B cell (primary cell): ENCODE results near the gene CSF2RB. TPM values are rescaled to one million over a fixed set of nuclear protein-coding genes. Genes with fewer than 3 reads are reported as not detected.

Source experiments
- ATAC-seq: fragments of 200-7000 bp; cut with Tn5 transposase; one replicate; pipeline ENCODE4 v1.10.0; 2021; ENCODE audit warnings: low read depth, mild to moderate bottlenecking, moderate number of reproducible peaks, moderate library complexity
- CTCF ChIA-PET: fragments of 350-600 bp; sonication (Branson Sonifier 250); formaldehyde crosslinking; loops from one replicate; lab custom pipeline; 2021; ENCODE audit warnings: antibody characterized with exemption, inconsistent platforms; lab: Charles Lee
- POLR2A ChIA-PET: fragments of 350-600 bp; sonication (Branson Sonifier 250); formaldehyde crosslinking; loops from one replicate; lab custom pipeline; 2021; ENCODE audit warnings: antibody characterized with exemption; lab: Charles Lee
- DNase-seq: peaks from one replicate; pipeline ENCODE4 v3.0.0; 2013
- H2AFZ ChIP-seq: 2 replicates; pipeline ENCODE4 v1.6.1; 2012; ENCODE audit warnings: mild to moderate bottlenecking, low read depth, low read length; ENCODE audit not compliant: insufficient read depth, poor library complexity, severe bottlenecking
- H3K27ac ChIP-seq, 2 donors: 1 replicate in 1 of 2; 2 replicates in 1 of 2; pipeline ENCODE4 v1.5.1; 2012 to 2013; ENCODE audit warnings: low read length in 2 of 2, mild to moderate bottlenecking in 2 of 2, moderate library complexity in 1 of 2
- H3K27me3 ChIP-seq, 4 experiments: fragments of 200-600 bp in 1 of 4; sonication (generic) in 1 of 4; replicated peaks in 1 of 4; 1 replicate in 2 of 4; 2 replicates in 2 of 4; pipeline versions ENCODE4 v1.6.1 to v1.7.0; 2013 to 2016; ENCODE audit warnings: low read length in 3 of 4, mild to moderate bottlenecking in 2 of 4, mixed read lengths in 1 of 4, moderate library complexity in 1 of 4; ENCODE audit not compliant: insufficient read depth in 4 of 4, control insufficient read depth in 3 of 4; ENCODE audit errors: control extremely low read depth in 1 of 4
- H3K36me3 ChIP-seq, 2 experiments: replicated peaks in 1 of 2; 1 replicate in 1 of 2; 2 replicates in 1 of 2; pipeline versions ENCODE4 v1.6.1 to v1.7.1; 2013; ENCODE audit warnings: low read length in 1 of 2; ENCODE audit not compliant: insufficient read depth in 2 of 2, control insufficient read depth in 1 of 2; ENCODE audit errors: control extremely low read depth in 1 of 2, extremely low read depth in 1 of 2
- H3K4me1 ChIP-seq, 2 donors: fragments of 200-600 bp in 1 of 2; sonication (generic) in 1 of 2; 1 replicate in 1 of 2; 2 replicates in 1 of 2; pipeline versions ENCODE4 v1.5.1 to v1.6.1; 2013 to 2017; ENCODE audit warnings: low read length in 2 of 2; ENCODE audit not compliant: control insufficient read depth in 2 of 2, insufficient read depth in 2 of 2
- H3K4me2 ChIP-seq: replicated peaks from 2 replicates; pipeline ENCODE3; 2012; ENCODE audit warnings: mild to moderate bottlenecking, low read depth, low read length; ENCODE audit not compliant: poor library complexity, severe bottlenecking
- H3K4me3 ChIP-seq, 5 experiments: fragments of 200-600 bp in 1 of 5; sonication (generic) in 1 of 5; 1 replicate in 3 of 5; 2 replicates in 2 of 5; pipeline versions ENCODE4 v1.5.1 to v1.7.0; 2011 to 2016; ENCODE audit warnings: low read length in 4 of 5, mild to moderate bottlenecking in 4 of 5, low read depth in 2 of 5, control low read depth in 1 of 5, moderate library complexity in 1 of 5; ENCODE audit not compliant: insufficient read depth in 1 of 5; ENCODE audit errors: control extremely low read depth in 1 of 5, extremely low read depth in 1 of 5
- H3K79me2 ChIP-seq: fragments of 200-600 bp; sonication (generic); one replicate; pipeline ENCODE4 v1.6.0; 2016; ENCODE audit warnings: low read length; ENCODE audit not compliant: control insufficient read depth, insufficient read depth
- H3K9ac ChIP-seq: fragments of 200-600 bp; sonication (generic); 2 replicates; pipeline ENCODE4 v1.6.1; 2017; ENCODE audit warnings: mild to moderate bottlenecking, low read length, moderate library complexity
- H3K9me3 ChIP-seq, 3 donors: one replicate each; pipeline versions ENCODE4 v1.6.1 to v1.7.1; 2013; ENCODE audit warnings: low read length in 2 of 3; ENCODE audit not compliant: control insufficient read depth in 2 of 3, insufficient read depth in 1 of 3; ENCODE audit errors: control extremely low read depth in 1 of 3
- H4K20me1 ChIP-seq: 2 replicates; pipeline ENCODE4 v1.6.0; 2012; ENCODE audit warnings: mild to moderate bottlenecking, low read length; ENCODE audit not compliant: insufficient read depth, control insufficient read depth, poor library complexity, severe bottlenecking
- H3K27ac Mint-ChIP-seq: one replicate; pipeline ENCODE4 v1.8.0; 2021; ENCODE audit warnings: mixed read lengths
- H3K27me3 Mint-ChIP-seq: one replicate; pipeline ENCODE4 v1.8.0; 2021; ENCODE audit warnings: mixed read lengths
- H3K4me1 Mint-ChIP-seq: one replicate; pipeline ENCODE4 v1.8.0; 2021; ENCODE audit warnings: mixed read lengths
- H3K4me3 Mint-ChIP-seq: one replicate; pipeline ENCODE4 v1.8.0; 2021; ENCODE audit warnings: mixed read lengths
- H3K9me3 Mint-ChIP-seq: one replicate; pipeline ENCODE4 v1.8.0; 2022; ENCODE audit warnings: mixed read lengths; ENCODE audit not compliant: insufficient read depth
- EZH2 ChIP-seq: IDR thresholded peaks from 2 replicates; pipeline ENCODE4 v1.6.1; 2012; ENCODE audit warnings: borderline replicate concordance, low read depth, mild to moderate bottlenecking, moderate library complexity, low read length; ENCODE audit not compliant: insufficient read depth, poor library complexity, severe bottlenecking
- WGBS: methylation state at CpG from one replicate; pipeline ENCODE4 v1.1.5; 2013; ENCODE audit warnings: missing lambda C conversion rate; ENCODE audit not compliant: insufficient coverage; 5-methylcytosine and 5-hydroxymethylcytosine counted together
- intact Hi-C: fragments of 100-400 bp; cut with micrococcal nuclease; formaldehyde crosslinking; loops from one replicate; pipeline ENCODE4 v1.10.0; 2022
- polyA plus RNA-seq: library from polyadenylated mRNA; depleted of rRNA; stranded (reverse); fragments of >200 nt; gene quantifications from 2 replicates; pipeline ENCODE4 v1.2.3, GENCODE V29; 2012
- total RNA-seq, 2 donors: library from RNA; stranded (reverse); fragments of 120-200 nt in 1 of 2; gene quantifications; 1 replicate in 1 of 2; 2 replicates in 1 of 2; pipeline versions ENCODE4 v1.2.3 to v1.2.4, GENCODE V29; 2013 to 2022
- TF ChIP-seq, protein P1 (sequence below): fragments of 200-600 bp; IDR thresholded peaks from one replicate; pipeline ENCODE4 v1.8.0; 2022; ENCODE audit warnings: antibody characterized with exemption, mild to moderate bottlenecking

The CSF2RB gene
- total and polyA plus RNA-seq, 2 donors (not counting 1 experiment from before 2014, with no cell fraction given) = 22.0 to 39.7 TPM

DNA sequence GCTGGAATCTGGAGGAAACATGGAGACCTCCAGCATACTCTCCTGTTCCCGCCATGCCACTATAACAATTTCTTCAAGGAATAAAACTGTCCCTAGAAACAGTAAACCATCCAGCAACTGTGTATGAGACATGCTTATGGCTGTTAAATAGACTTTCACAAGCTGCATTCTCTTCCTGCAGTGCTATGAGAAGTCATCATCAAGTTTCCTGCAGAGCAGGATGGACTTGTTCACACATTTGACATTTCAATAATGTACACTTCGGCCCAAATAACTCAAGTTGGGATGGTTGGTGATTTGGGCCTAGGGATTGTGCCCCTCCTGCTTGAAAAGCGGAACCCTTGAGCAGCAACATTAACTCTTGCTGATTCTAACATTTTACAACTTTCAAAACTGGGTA lies 20.2 kb upstream of the CSF2RB start:
- Histone ChIP-seq H3K27ac (no peak overlapping the region), H3K27me3 (no peaks in the 10 kb centered on the region), H3K4me3 (no peak overlapping the region), H3K36me3 (no peaks in the 10 kb centered on the region), H3K4me2 (no peak overlapping the region), H3K9ac (no peak overlapping the region), H3K9me3 (peaks cover 0 to 14% (median 8%) of the 10 kb centered on the region in 3 donors), H4K20me1 (no peaks in the 10 kb centered on the region), H2AFZ (no peak overlapping the region), H3K79me2 (no peaks in the 10 kb centered on the region), H3K4me1 (no peaks in the 10 kb centered on the region)
- WGBS = no CpG with 5 or more reads among the region's 3 CpGs
- intact Hi-C loops = no loop called here
- H3K27ac Mint-ChIP-seq = no peak overlapping the region
- CTCF ChIA-PET = no interaction called here
- H3K9me3 Mint-ChIP-seq = peaks cover 7% of the 10 kb centered on the region
- DNase-seq = no peak
- ATAC-seq = no peak
- no peak overlapping the region for H3K4me3 Mint-ChIP-seq
- H3K4me1 Mint-ChIP-seq = no peaks in the 10 kb centered on the region
- POLR2A ChIA-PET = no interaction called here
- no peak for TF ChIP-seq EZH2
- TF ChIP-seq, protein P1, sequence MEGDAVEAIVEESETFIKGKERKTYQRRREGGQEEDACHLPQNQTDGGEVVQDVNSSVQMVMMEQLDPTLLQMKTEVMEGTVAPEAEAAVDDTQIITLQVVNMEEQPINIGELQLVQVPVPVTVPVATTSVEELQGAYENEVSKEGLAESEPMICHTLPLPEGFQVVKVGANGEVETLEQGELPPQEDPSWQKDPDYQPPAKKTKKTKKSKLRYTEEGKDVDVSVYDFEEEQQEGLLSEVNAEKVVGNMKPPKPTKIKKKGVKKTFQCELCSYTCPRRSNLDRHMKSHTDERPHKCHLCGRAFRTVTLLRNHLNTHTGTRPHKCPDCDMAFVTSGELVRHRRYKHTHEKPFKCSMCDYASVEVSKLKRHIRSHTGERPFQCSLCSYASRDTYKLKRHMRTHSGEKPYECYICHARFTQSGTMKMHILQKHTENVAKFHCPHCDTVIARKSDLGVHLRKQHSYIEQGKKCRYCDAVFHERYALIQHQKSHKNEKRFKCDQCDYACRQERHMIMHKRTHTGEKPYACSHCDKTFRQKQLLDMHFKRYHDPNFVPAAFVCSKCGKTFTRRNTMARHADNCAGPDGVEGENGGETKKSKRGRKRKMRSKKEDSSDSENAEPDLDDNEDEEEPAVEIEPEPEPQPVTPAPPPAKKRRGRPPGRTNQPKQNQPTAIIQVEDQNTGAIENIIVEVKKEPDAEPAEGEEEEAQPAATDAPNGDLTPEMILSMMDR = no peak
- no peaks in the 10 kb centered on the region for H3K27me3 Mint-ChIP-seq

DNA sequence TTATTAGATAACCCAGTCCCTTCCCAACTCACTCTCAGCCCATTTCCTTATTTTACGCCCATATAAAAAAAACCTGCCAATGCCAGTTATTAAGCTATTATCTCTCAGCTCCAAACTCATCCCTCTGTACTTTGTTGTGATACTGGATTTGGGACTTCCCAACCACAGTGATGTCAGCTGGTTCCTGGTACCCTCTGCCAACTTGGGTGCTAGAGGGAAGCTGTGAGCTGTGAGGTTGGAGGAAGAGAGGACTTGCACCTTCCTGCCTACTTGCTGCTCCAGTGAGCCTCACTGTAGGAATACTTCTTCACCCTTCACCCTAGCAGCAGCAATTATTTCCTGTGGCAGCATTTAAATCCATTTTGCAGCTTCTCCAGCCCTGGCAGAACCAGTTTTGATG lies 19.2 kb upstream of the CSF2RB start:
- Histone ChIP-seq H3K79me2 (no peaks in the 10 kb centered on the region), H3K9ac (no peak overlapping the region), H3K27me3 (no peaks in the 10 kb centered on the region), H3K27ac (no peak overlapping the region), H2AFZ (no peak overlapping the region), H4K20me1 (no peaks in the 10 kb centered on the region), H3K4me1 (no peaks in the 10 kb centered on the region), H3K36me3 (no peaks in the 10 kb centered on the region), H3K4me2 (no peak overlapping the region), H3K9me3 (peaks cover 0 to 19% (median 8%) of the 10 kb centered on the region in 3 donors), H3K4me3 (no peak overlapping the region)
- peaks cover 7% of the 10 kb centered on the region for H3K9me3 Mint-ChIP-seq
- DNase-seq (no peak), ATAC-seq (no peak)
- ChIA-PET CTCF (interaction anchor here (0.5 kb wide), 1 partner anchor 666 kb away, joined by 3 read pairs; the partner anchor contains the start of gene CDC42EP1), POLR2A (no interaction called here)
- intact Hi-C loops = no loop called here
- no peaks in the 10 kb centered on the region for H3K4me1 Mint-ChIP-seq
- no peak overlapping the region for H3K4me3 Mint-ChIP-seq
- no peak overlapping the region for H3K27ac Mint-ChIP-seq
- whole genome bisulfite sequencing = no CpG with 5 or more reads among the region's 1 CpG
- TF ChIP-seq, protein P1 = no peak
- TF ChIP-seq EZH2 = no peak
- H3K27me3 Mint-ChIP-seq = no peaks in the 10 kb centered on the region
